Esophagus muscularis mucosa (tissue), 3 donors: ENCODE data around the gene GADD45A.

Experiments used
- POLR2A ChIP-seq: fragments of 450-650 bp; IDR thresholded peaks from one replicate; pipeline ENCODE4 v1.6.1; 2017; ENCODE audit warnings: antibody characterized with exemption, moderate library complexity, mild to moderate bottlenecking, low read depth
- TF ChIP-seq, protein P1 (sequence below), 3 experiments: fragments of 200-600 bp in 2 of 3; fragments of 450-650 bp in 1 of 3; sonication (generic) in 2 of 3; IDR thresholded peaks; one replicate each; pipeline ENCODE4 v1.5.1; 2017 to 2019; ENCODE audit warnings: antibody characterized with exemption in 3 of 3, mild to moderate bottlenecking in 2 of 3, moderate library complexity in 1 of 3

DNA sequence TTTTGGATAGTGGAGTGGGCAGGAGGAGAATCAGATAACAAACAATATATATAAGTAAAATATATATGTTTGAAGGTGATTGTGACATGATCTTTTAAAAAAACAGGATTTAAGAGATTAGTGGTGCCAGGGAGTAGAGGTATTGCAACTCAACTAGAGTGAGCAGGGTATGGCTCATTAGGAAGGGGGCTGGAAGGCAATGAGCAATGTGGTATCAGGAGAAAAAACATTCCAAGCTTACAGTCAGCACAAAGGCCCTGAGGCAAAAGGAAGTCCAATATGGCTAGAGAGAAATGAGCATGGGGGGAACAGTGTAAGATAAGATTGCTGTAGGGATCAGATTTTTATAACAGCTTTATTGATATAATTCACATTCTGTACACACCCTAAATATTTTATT, 5.3 kb upstream of the GADD45A start:
- TF ChIP-seq, protein P1, sequence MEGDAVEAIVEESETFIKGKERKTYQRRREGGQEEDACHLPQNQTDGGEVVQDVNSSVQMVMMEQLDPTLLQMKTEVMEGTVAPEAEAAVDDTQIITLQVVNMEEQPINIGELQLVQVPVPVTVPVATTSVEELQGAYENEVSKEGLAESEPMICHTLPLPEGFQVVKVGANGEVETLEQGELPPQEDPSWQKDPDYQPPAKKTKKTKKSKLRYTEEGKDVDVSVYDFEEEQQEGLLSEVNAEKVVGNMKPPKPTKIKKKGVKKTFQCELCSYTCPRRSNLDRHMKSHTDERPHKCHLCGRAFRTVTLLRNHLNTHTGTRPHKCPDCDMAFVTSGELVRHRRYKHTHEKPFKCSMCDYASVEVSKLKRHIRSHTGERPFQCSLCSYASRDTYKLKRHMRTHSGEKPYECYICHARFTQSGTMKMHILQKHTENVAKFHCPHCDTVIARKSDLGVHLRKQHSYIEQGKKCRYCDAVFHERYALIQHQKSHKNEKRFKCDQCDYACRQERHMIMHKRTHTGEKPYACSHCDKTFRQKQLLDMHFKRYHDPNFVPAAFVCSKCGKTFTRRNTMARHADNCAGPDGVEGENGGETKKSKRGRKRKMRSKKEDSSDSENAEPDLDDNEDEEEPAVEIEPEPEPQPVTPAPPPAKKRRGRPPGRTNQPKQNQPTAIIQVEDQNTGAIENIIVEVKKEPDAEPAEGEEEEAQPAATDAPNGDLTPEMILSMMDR (IDR thresholded peaks at IDR 0.05): no peak
- TF ChIP-seq POLR2A: no peak
